GM21367 (cell line): ENCODE data around the gene POC1B.
A peak's percentile ranks its signal among the peaks of the same experiment; 100 is the strongest.

Experiments used
- ATAC-seq: cut with Tn5 transposase; IDR thresholded peaks from one replicate; pipeline ENCODE4 v1.9.1; 2021; ENCODE audit not compliant: unreplicated experiment

POC1B gene

GRCh38 chr12:89497467-89497866, 28.4 kb downstream of the POC1B start:
- ATAC-seq: no peak

- no peak for ATAC-seq
These were observed 28.8 kb downstream of the POC1B start for GRCh38 chr12:89497005-89497404.

- peak; percentile 40 for ATAC-seq
These were observed 31.2 kb downstream of the POC1B start for GRCh38 chr12:89494411-89495231.

- ATAC-seq: no peak
These were observed 32.1 kb downstream of the POC1B start for GRCh38 chr12:89493670-89494302.

- ATAC-seq: no peak
These were observed 33.0 kb downstream of the POC1B start for GRCh38 chr12:89492883-89493282.

- ATAC-seq: no peak
These were observed 34.9 kb downstream of the POC1B start for GRCh38 chr12:89490922-89491321.

GRCh38 chr12:89486264-89486663, 39.6 kb downstream of the POC1B start:
- no peak for ATAC-seq

GRCh38 chr12:89484470-89484869, 41.4 kb downstream of the POC1B start:
- ATAC-seq: no peak

- ATAC-seq: no peak
These were observed 44.5 kb downstream of the POC1B start for GRCh38 chr12:89481213-89481914.

GRCh38 chr12:89479982-89480381, 45.9 kb downstream of the POC1B start:
- no peak for ATAC-seq

- ATAC-seq: no peak
These were observed 48.1 kb downstream of the POC1B start for GRCh38 chr12:89477633-89478279.

GRCh38 chr12:89476904-89477595, 48.8 kb downstream of the POC1B start:
- no peak for ATAC-seq

- ATAC-seq: no peak
These were observed 49.6 kb downstream of the POC1B start for GRCh38 chr12:89476232-89476631.

GRCh38 chr12:89475203-89475990, 50.5 kb downstream of the POC1B start:
- peak; percentile 48 for ATAC-seq

- no peak for ATAC-seq
These were observed 51.2 kb downstream of the POC1B start for GRCh38 chr12:89474615-89475014.

GRCh38 chr12:89472508-89472907, 53.3 kb downstream of the POC1B start:
- ATAC-seq: no peak

- peak; percentile 34 for ATAC-seq
These were observed 54.9 kb downstream of the POC1B start for GRCh38 chr12:89470741-89471509.

GRCh38 chr12:89469361-89469760, 56.5 kb downstream of the POC1B start:
- peak; percentile 54 for ATAC-seq

- peak; percentile 89 for ATAC-seq
These were observed 57.1 kb downstream of the POC1B start for GRCh38 chr12:89468648-89469326.
